NT2/D1 (cell line): ENCODE results near the gene SEC22A.

Experiments used
- SUZ12 ChIP-seq: IDR thresholded peaks from 2 replicates; pipeline ENCODE4 v1.6.1; 2011; ENCODE audit not compliant: insufficient read length, insufficient read depth; ENCODE audit errors: extremely low read depth
- YY1 ChIP-seq: IDR thresholded peaks from 2 replicates; pipeline ENCODE4 v1.6.1; 2011; ENCODE audit not compliant: insufficient read length, insufficient read depth

GRCh38 chr3:123310186-123310585 is 108.4 kb downstream of the SEC22A start:
- TF ChIP-seq SUZ12 (no peak), YY1 (no peak)
